Activated naive CD8-positive, alpha-beta T cell treated with anti-CD3 and anti-CD28 coated beads, Interleukin-2, amount 10 ng/mL, durations not matched to agents 7 days and 5 days (primary cell): ENCODE results near the gene TP53RK. TPM values are rescaled to one million over a fixed set of nuclear protein-coding genes. Genes with fewer than 3 reads are reported as not detected.
A peak's percentile ranks its signal among the peaks of the same experiment; 100 is the strongest.

Source experiments
- ATAC-seq: fragments of 150-1000 bp; cut with Tn5 transposase; one replicate; pipeline ENCODE4 v1.10.0; 2021; ENCODE audit warnings: low read depth, moderate library complexity
- POLR2A ChIA-PET: fragments of 350-600 bp; sonication (Branson Sonifier 250); formaldehyde crosslinking; loops from one replicate; lab custom pipeline; 2021; ENCODE audit warnings: antibody characterized with exemption; lab: Charles Lee
- DNase-seq: peaks from one replicate; pipeline ENCODE4 v3.0.0; 2021
- H3K27ac Mint-ChIP-seq: one replicate; pipeline ENCODE4 v1.8.0; 2022; ENCODE audit warnings: mild to moderate bottlenecking, mixed read lengths
- H3K27me3 Mint-ChIP-seq: one replicate; pipeline ENCODE4 v1.8.0; 2022; ENCODE audit warnings: mild to moderate bottlenecking, moderate library complexity, mixed read lengths
- H3K36me3 Mint-ChIP-seq: one replicate; pipeline ENCODE4 v1.8.0; 2021; ENCODE audit warnings: mild to moderate bottlenecking, mixed read lengths
- H3K4me1 Mint-ChIP-seq: one replicate; pipeline ENCODE4 v1.8.0; 2021; ENCODE audit warnings: mixed read lengths
- H3K4me3 Mint-ChIP-seq: one replicate; pipeline ENCODE4 v1.8.0; 2022; ENCODE audit warnings: mild to moderate bottlenecking, moderate library complexity, mixed read lengths
- H3K9me3 Mint-ChIP-seq: one replicate; pipeline ENCODE4 v1.8.0; 2021; ENCODE audit warnings: mixed read lengths
- total RNA-seq, 2 experiments: library from RNA; stranded (reverse); gene quantifications; one replicate each; pipeline ENCODE4 v1.2.3, GENCODE V29; 2021

Gene TP53RK
- 10 to 100 TPM; 17.3 to 18.4 TPM for total RNA-seq

DNA sequence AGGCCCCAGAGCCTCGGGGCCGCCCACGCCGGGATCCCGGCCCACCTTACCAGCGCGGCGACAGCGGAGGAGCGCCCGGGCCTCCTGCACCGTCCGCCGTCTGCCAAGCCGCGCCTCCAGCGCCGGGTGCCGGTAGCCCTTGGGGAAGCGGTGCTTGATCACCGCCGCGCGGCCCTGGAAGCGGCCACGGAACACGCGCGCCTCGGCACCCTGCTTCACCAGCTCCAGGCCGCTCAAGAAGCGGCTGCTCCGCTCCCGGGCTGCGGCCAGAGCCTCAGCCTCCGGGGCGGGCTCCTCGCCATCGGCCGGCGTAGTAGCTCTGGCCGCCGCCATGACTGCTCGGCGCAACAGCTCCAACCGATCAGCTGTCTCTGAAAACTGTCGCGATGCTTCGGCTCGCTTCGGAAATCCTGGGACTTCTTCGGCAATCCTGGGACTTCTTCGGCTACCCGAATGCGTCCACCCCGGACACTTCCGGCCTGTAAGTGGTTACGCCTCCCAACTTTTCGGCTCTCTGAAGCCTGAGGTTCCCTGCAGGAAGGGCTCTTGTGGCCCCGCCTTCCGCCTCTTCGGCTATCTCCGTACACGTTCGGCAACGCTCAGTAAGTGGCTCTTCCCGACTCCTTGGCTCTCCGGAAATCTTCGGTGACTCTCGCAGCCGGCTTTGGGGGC lies at the start of gene TP53RK:
TP53RK (minus strand) TSS at position 363 of the 672 bp plus-strand sequence; CDS start at position 333, 30 bp downstream.
- ATAC-seq (peak; percentile 97), DNase-seq (peak; percentile 90)
- Mint-ChIP-seq H3K4me3 (peak within 1 kb of the TSS; percentile 86), H3K36me3 (peaks cover 15% of the 10 kb centered on the region), H3K4me1 (peaks cover 37% of the 10 kb centered on the region), H3K27me3 (no peaks in the 10 kb centered on the region), H3K27ac (peak within 1 kb of the TSS; percentile 85), H3K9me3 (no peaks in the 10 kb centered on the region)
- POLR2A ChIA-PET = interaction anchor here (0.7 to 1.6 kb wide), 7 partner anchors 10 to 382 kb away, joined by 3 to 4 read pairs (median 3); partner anchors contain the start of gene ZNF334

GRCh38 chr20:46735436-46735835 lies 46.2 kb upstream of the TP53RK start:
- no peak for DNase-seq
- H3K4me1 Mint-ChIP-seq = peaks cover 3% of the 10 kb centered on the region
- no peak for ATAC-seq
- no peaks in the 10 kb centered on the region for H3K36me3 Mint-ChIP-seq
- H3K4me3 Mint-ChIP-seq = no peak overlapping the region
- POLR2A ChIA-PET = no interaction called here
- peaks cover 18% of the 10 kb centered on the region for H3K27me3 Mint-ChIP-seq
- no peaks in the 10 kb centered on the region for H3K9me3 Mint-ChIP-seq
- H3K27ac Mint-ChIP-seq = no peak overlapping the region

DNA sequence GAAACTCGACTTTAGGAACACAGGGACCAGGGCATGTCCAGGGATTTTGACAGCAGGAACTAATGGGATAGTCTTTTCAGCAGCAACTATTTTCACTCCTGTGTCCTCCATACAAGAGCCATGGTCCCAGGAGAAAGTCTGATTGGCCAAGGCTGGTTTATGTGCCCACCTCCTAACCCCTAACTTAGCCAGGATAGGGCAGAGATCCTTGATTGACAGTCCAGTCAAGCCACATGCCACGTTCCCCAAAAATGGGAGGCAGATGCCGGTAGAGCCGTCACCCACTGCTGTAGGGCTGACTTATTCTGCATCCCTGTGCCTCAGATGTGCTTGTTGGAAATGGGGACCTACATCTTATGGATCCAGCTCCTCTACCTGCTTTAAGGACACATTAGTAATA lies 42.5 kb upstream of the TP53RK start:
- H3K4me1 Mint-ChIP-seq = no peaks in the 10 kb centered on the region
- DNase-seq = no peak
- H3K36me3 Mint-ChIP-seq = no peaks in the 10 kb centered on the region
- POLR2A ChIA-PET = no interaction called here
- no peaks in the 10 kb centered on the region for H3K9me3 Mint-ChIP-seq
- H3K27me3 Mint-ChIP-seq = peaks cover 3% of the 10 kb centered on the region
- no peak for ATAC-seq
- no peak overlapping the region for H3K4me3 Mint-ChIP-seq
- no peak overlapping the region for H3K27ac Mint-ChIP-seq

- no peak for ATAC-seq
- POLR2A ChIA-PET = no interaction called here
These were observed 36.2 kb upstream of the TP53RK start for GRCh38 chr20:46725186-46726165.

GRCh38 chr20:46724343-46724959 lies 35.2 kb upstream of the TP53RK start:
- DNase-seq (no peak), ATAC-seq (no peak)
- Mint-ChIP-seq H3K9me3 (peaks cover 6% of the 10 kb centered on the region), H3K27me3 (peaks cover 2% of the 10 kb centered on the region), H3K4me1 (no peaks in the 10 kb centered on the region), H3K36me3 (no peaks in the 10 kb centered on the region), H3K4me3 (no peak overlapping the region), H3K27ac (no peak overlapping the region)
- POLR2A ChIA-PET = no interaction called here

More at GRCh38 chr20:46725186-46726165, 36.2 kb upstream of the TP53RK start:
- H3K4me3 Mint-ChIP-seq = no peak overlapping the region
- no peaks in the 10 kb centered on the region for H3K36me3 Mint-ChIP-seq
- peaks cover 1% of the 10 kb centered on the region for H3K9me3 Mint-ChIP-seq
- no peaks in the 10 kb centered on the region for H3K4me1 Mint-ChIP-seq
- no peak overlapping the region for H3K27ac Mint-ChIP-seq
- DNase-seq = no peak
- peaks cover 4% of the 10 kb centered on the region for H3K27me3 Mint-ChIP-seq

GRCh38 chr20:46723039-46723438 lies 33.8 kb upstream of the TP53RK start:
- Mint-ChIP-seq H3K4me1 (no peaks in the 10 kb centered on the region), H3K27ac (no peak overlapping the region), H3K9me3 (peaks cover 8% of the 10 kb centered on the region), H3K27me3 (peaks cover 5% of the 10 kb centered on the region), H3K4me3 (no peak overlapping the region), H3K36me3 (no peaks in the 10 kb centered on the region)
- POLR2A ChIA-PET = no interaction called here
- ATAC-seq = no peak
- no peak for DNase-seq

- H3K36me3 Mint-ChIP-seq = no peaks in the 10 kb centered on the region
- H3K4me3 Mint-ChIP-seq = no peak overlapping the region
- POLR2A ChIA-PET = no interaction called here
- H3K27me3 Mint-ChIP-seq = peaks cover 8% of the 10 kb centered on the region
- no peak overlapping the region for H3K27ac Mint-ChIP-seq
- DNase-seq (no peak), ATAC-seq (no peak)
- H3K9me3 Mint-ChIP-seq = peaks cover 8% of the 10 kb centered on the region
- no peaks in the 10 kb centered on the region for H3K4me1 Mint-ChIP-seq
These were observed 33.2 kb upstream of the TP53RK start for GRCh38 chr20:46722450-46722849.

GRCh38 chr20:46721476-46721875 lies 32.2 kb upstream of the TP53RK start:
- Mint-ChIP-seq H3K9me3 (peaks cover 8% of the 10 kb centered on the region), H3K4me1 (no peaks in the 10 kb centered on the region), H3K27ac (no peak overlapping the region), H3K27me3 (peaks cover 8% of the 10 kb centered on the region), H3K36me3 (no peaks in the 10 kb centered on the region), H3K4me3 (no peak overlapping the region)
- POLR2A ChIA-PET = no interaction called here
- ATAC-seq (no peak), DNase-seq (no peak)

DNA sequence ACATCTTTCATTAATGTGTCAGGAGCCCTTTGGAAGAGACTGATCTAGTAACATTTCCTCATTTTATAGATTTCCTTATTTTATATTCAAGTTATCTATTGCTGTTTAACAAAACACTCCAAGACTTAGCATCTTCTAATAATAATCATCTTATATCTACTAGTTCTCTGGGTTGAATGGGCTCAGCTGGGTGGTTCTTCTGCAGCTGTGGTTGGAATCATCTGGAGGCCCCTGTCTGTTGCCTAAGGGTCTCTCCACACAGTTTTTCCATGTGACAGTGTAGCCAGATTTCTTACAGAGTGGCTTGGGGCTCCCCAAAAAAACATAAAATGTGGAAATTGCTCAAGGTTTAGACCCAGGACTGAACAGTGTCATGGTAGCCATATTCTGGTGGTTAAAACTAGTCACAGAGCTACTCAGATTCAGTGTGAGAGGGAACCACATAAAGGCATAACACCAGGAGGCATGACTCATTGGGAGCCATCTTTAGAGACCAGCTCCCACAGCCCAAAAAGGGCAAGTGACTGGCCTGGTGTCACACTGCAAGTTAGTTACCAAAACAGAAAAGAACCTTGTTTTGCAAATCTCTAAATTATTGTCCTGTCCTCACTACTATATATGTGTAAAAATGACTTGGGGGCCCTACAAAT lies 31.7 kb upstream of the TP53RK start:
- Mint-ChIP-seq H3K4me3 (no peak overlapping the region), H3K9me3 (peaks cover 8% of the 10 kb centered on the region), H3K27me3 (peaks cover 8% of the 10 kb centered on the region), H3K36me3 (no peaks in the 10 kb centered on the region), H3K4me1 (no peaks in the 10 kb centered on the region), H3K27ac (no peak overlapping the region)
- no peak for DNase-seq
- POLR2A ChIA-PET = no interaction called here
- ATAC-seq = no peak

GRCh38 chr20:46720019-46720418 lies 30.8 kb upstream of the TP53RK start:
- H3K36me3 Mint-ChIP-seq = no peaks in the 10 kb centered on the region
- ATAC-seq (no peak), DNase-seq (no peak)
- POLR2A ChIA-PET = no interaction called here
- H3K9me3 Mint-ChIP-seq = peaks cover 8% of the 10 kb centered on the region
- peaks cover 8% of the 10 kb centered on the region for H3K27me3 Mint-ChIP-seq
- no peaks in the 10 kb centered on the region for H3K4me1 Mint-ChIP-seq
- H3K27ac Mint-ChIP-seq = no peak overlapping the region
- H3K4me3 Mint-ChIP-seq = no peak overlapping the region

- Mint-ChIP-seq H3K9me3 (peaks cover 8% of the 10 kb centered on the region), H3K27me3 (peaks cover 10% of the 10 kb centered on the region), H3K36me3 (no peaks in the 10 kb centered on the region), H3K27ac (no peak overlapping the region), H3K4me3 (no peak overlapping the region), H3K4me1 (no peaks in the 10 kb centered on the region)
- ATAC-seq (no peak), DNase-seq (no peak)
- POLR2A ChIA-PET = no interaction called here
These were observed 28.7 kb upstream of the TP53RK start for GRCh38 chr20:46717818-46718541.

DNA sequence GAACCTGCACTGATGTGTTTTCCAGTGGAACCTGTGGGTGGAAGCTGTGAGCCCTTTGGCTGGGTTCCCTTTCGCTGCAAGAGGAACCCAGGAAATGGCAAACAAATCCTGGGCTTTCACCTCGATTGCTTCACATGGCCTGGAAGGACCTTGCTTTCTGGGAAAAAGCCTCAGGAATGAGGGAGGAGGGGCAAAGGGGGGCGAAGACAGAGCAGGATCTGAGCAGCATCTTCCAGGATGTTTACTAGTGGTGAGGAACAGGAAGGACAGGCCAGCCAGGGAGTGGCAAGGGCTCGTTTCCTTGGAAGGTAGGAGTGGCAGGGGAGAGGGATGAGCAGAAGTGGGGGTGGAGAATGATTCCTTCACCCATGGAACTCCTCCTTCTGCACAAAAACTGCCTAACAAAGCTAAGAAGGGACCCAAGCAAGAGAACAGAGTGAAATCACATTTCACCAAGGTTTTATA lies 26.1 kb upstream of the TP53RK start:
- Mint-ChIP-seq H3K4me3 (no peak overlapping the region), H3K4me1 (peaks cover 3% of the 10 kb centered on the region), H3K27me3 (peaks cover 23% of the 10 kb centered on the region), H3K36me3 (no peaks in the 10 kb centered on the region), H3K27ac (no peak overlapping the region), H3K9me3 (peaks cover 7% of the 10 kb centered on the region)
- no peak for DNase-seq
- POLR2A ChIA-PET = no interaction called here
- ATAC-seq = no peak
